GM21390 (cell line): ENCODE results near the gene RAB11FIP3.

Experiments
- ATAC-seq: cut with Tn5 transposase; IDR thresholded peaks from one replicate; pipeline ENCODE4 v1.9.1; 2021; ENCODE audit not compliant: unreplicated experiment

Gene RAB11FIP3

DNA sequence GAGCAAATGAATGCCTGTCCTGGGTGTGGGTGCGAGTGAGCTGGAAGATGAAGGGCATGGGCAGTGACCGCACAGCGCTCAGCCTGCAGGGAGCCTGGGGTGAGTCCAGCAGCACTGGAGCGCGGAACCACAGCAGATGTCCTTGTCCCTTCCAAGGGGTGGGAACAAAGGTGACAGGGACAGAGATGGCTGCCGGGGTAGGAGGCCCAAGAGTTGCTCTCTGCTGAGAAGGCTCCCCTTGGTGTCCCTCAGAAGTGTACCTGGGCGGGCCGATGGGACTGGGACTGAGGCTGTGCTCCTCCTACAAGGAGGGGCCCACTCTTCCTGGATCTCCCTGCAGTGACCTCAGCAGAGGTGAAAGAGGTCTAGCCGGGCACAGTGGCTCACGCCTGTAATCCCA is 36.1 kb upstream of the RAB11FIP3 start:
- ATAC-seq = no peak

DNA sequence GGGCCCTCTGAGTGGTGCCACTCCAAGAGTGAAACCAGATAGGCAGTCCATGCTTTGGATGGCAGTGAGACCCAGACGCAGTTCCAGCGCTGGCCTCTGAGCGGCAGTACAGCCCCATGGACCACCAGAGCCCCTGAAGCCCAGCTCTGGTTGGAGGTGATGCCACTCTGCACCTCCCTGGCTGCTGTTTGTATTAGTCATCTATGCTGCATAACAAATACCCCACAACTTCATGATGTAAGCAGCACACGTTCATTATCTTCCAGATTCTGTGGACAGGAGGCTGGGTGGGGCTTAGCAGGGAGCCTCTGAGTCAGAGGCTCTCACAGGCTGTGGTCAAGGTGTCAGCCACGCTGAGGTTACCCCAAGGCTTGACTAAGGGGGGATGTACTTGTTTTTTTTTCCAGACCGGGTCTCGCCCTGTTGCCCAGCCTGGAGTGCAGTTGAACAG is 33.5 kb upstream of the RAB11FIP3 start:
- no peak for ATAC-seq

DNA sequence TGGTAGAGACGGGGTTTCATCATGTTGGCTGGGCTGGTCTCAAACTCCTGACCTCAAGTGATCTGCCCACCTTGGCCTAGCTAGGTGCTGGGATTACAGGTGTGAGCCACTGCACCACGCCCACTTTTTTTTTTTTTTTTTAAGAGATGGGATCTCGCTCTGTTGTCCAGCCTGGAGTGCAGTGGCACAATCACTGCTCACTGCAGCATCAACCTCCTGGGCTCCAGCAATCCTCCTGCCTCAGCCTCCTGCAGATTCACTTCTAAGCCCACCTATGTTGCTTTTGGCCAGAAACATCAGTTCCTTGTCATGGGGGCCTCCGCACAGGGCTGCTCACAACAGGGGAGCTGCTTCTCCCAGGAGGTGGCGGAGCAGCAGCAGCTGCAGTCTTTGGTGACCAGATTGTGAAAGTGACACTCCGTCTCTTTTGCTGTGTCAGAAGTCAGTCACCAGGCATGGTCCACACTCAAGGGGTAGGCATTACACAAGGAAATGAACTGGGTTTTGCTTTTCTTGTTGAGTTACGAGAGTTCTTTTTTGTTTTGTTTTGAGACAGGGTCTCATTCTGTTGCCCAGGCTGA is 32.9 kb upstream of the RAB11FIP3 start:
- ATAC-seq = no peak

DNA sequence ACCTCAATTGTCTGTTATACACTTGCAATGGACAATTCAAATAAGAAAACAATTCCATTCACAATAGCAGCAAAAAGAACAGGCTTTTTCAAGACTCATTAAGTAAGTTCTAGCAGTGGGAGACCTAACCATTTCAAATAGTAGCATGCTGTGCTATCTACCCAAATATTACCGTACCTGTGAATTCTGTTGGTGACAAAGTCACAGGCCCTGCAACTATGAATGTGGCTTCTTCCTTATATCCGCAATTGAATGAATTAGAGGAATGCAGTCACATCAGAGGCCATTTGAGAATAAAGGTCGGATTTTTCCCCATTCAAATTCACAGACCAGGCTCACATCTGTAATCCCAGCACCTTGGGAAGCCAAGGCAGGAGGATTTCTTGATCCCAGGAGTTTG is 29.2 kb upstream of the RAB11FIP3 start:
- no peak for ATAC-seq

DNA sequence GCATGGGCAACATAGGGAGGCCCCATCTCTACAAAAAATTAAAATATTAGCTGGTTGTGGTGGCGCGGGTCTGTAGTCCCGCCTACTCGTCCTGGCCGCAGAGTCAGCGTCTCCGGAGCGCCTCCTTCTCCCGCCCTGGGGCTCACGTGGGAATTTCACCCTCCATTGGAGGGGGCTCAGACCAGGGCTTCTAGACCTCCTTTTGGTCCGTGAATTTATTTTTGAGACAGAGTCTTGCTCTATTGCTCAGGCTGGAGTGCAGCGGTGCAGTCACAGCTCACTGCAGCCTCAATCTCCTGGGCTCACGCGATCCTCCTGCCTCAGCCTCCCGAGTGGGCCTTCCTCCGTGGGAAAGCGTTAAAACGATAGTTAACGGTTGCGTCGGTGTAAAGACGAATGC is 28.8 kb upstream of the RAB11FIP3 start:
- no peak for ATAC-seq

DNA sequence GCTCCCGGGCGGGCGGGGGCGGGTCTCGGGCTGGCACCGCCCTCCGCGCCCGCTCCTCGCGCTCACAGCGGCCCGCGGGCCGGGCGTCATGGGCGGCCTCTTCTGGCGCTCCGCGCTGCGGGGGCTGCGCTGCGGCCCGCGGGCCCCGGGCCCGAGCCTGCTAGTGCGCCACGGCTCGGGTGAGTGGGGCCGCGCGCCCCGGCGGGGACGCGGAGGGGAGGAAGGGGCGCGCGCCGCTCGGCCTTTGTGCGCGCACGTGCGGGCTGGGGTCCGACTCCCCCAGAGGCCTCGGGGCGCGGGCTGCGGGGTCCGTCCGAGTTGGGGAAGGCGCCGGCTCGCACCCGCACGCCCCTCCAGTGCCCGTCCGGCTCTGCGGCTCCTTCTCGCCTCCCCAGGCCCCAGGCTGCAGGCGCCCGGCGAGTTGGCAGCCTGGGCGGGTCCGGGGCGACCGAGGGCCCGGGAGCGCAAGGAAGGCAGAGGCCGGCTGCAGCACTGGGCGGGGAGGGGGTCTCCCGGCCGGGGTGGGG is 28.3 kb upstream of the RAB11FIP3 start, which contains the start of gene NME4:
Gene NME4 (plus strand): TSS at position 65 of the 527 bp plus-strand sequence. CDS start 24 bp downstream, at position 89.
- ATAC-seq = no peak

DNA sequence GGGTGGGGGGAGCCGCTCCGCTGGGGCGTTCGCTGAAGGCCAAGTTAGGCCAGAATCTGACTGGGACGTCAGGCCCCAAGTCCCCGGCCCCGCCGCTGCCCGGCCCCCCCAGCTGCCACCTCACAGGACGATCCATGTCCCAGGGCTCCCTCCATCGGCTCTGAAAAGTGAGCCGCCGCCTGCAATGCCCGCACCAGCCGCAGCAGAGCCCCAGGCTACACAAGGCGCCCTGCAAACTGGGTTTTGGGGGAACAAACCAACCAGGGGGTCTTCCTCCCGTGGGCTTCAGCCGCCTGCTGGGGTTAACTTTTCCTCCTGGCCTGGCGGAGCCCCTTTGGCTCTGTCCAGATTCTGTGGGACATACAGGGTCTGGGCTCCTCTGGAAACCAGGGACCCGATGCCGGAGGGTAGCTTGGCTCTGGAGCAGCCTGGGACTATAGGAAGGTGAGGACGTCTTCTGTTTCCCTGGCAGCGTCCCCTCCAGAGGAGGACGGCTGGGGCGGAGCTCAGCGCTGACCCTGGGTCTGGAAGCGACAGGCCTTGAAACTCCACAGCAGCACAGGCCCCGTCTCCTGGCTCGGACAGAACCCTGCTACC is 27.6 kb upstream of the RAB11FIP3 start:
- ATAC-seq = no peak

DNA sequence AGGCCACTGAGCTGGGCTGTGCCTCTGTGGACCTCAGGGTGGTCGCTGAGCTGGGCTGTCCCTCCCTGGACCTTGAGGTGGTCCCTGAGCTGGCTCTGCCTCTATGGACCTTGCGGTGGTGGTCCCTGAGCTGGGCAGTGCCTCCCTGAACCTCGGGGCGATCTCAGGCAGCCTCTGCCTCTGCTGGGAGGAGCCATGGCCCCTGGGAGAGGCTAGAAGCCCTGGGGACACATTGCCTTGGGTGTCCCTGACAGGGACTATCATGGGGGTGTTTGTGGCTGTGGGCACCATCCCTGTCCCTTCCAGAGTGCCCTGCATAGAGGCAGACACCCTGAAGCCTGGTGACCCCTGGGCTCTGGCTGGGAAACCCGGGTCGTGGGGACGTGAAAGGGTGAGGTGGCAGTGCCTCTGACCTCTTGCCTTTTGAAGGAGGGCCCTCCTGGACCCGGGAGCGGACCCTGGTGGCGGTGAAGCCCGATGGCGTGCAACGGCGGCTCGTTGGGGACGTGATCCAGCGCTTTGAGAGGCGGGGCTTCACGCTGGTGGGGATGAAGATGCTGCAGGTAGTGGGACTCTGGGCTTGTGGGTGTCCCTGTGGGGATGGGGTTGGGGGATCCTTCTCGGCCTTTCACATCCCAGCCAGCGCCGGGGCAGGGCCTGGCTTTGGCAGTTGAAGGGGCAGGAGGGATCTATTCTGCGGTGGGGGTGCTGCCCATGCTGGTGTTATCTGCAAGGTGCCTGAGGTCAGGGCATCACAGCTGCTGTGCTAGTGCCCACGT is 26.7 kb upstream of the RAB11FIP3 start:
- no peak for ATAC-seq

DNA sequence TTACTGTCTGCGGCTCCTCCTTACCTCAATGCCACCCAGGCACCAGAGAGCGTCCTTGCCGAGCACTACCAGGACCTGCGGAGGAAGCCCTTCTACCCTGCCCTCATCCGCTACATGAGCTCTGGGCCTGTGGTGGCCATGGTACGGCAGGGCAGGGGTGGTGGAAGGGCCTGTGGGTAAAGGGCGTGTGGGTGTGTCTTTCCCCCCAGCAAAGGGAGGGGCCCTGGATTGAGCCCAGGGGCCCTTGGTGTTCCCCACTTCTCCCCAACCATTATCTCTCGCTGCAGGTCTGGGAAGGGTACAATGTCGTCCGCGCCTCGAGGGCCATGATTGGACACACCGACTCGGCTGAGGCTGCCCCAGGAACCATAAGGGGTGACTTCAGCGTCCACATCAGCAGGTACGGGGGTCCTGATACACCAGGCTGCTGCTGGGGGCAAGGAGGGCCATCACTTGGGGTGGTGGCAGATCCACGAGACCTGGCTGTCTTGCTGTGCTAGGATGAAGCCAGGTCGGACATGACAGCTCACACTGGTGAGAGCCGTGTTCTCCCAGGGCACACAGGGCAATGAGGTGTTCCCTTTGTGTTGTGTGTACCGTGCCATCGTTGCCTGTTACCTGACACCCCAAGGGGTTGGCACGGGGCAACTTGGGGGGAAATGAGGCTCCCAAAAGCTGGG is 26.0 kb upstream of the RAB11FIP3 start:
- ATAC-seq = no peak

DNA sequence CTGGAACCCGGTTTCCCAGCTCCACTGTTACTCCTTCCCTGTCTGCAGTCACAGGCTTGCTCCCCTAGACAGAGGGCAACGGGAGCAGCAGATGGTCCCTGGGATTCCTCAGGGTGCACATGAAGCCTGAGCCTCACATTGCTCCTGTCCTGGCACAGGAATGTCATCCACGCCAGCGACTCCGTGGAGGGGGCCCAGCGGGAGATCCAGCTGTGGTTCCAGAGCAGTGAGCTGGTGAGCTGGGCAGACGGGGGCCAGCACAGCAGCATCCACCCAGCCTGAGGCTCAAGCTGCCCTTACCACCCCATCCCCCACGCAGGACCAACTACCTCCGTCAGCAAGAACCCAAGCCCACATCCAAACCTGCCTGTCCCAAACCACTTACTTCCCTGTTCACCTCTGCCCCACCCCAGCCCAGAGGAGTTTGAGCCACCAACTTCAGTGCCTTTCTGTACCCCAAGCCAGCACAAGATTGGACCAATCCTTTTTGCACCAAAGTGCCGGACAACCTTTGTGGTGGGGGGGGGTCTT is 25.3 kb upstream of the RAB11FIP3 start:
- ATAC-seq = no peak

DNA sequence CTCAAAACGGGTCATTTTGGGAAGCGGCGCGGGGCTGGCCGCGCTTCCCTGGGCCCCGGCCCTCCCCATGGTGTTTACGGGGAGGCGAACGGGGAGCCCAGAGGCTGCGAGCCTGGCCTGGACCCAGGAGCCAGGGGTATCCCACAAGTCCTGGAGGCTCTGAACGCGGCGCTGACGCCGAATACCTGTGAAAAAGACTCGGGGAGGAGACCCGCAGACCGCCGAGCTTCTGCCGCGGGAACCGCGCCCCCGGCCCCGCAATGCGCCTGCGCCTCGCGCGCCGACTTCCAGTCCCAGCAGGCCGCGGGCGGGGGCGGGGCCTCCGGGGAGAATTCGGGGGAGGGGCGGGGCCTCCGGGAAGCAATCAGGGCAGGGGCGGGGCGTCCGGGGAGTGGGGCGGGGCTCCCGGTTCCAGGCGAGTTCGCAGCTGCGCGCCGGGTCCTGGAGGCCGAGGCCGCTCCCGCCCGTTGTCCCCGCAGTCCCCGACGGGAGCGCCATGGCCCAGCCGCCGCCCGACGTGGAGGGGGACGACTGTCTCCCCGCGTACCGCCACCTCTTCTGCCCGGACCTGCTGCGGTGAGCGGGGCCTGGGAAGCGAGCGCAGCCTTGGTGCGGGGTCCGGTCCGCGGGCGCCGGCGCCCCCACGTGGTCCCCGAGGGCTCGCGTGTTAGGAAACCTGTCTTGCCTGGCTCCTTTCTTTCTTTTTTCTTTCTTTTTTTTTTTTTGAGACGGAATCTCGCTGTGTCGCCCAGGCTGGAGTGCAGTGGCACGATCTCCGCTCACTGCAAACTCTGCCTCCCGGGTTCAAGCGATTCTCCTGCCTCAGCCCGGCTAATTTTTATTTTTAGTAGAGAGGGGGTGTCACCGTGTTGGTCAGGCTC is 23.7 kb upstream of the RAB11FIP3 start, which contains the start of gene DECR2:
Gene DECR2 (plus strand): TSS at position 418 of the 881 bp plus-strand sequence. CDS start 79 bp downstream, at position 497.
- peak; percentile 46 for ATAC-seq

DNA sequence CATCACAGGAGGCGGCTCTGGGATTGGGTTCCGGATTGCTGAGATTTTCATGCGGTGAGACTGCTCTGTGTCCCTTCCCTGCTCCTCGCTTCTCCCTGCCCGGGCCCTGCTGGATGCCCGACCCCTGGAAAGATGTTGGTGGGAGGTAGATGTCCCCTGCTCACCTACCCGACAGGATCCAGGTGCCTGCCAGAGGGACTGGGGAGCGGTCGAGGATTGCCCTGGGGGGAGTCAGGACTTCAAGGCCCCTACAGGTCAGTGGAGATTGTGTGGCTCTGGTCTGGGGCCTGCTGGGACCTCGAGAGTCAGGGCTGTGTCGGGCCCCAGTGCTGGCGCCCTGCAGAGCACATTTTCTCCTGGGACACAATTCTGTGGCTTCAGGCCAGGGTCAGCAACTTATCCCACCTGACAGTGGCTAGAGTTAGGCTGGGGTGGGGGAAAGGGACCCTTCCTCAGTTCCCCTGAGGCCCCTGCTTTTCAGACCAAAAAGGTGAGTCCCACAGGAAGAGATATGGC is 20.4 kb upstream of the RAB11FIP3 start:
- no peak for ATAC-seq

DNA sequence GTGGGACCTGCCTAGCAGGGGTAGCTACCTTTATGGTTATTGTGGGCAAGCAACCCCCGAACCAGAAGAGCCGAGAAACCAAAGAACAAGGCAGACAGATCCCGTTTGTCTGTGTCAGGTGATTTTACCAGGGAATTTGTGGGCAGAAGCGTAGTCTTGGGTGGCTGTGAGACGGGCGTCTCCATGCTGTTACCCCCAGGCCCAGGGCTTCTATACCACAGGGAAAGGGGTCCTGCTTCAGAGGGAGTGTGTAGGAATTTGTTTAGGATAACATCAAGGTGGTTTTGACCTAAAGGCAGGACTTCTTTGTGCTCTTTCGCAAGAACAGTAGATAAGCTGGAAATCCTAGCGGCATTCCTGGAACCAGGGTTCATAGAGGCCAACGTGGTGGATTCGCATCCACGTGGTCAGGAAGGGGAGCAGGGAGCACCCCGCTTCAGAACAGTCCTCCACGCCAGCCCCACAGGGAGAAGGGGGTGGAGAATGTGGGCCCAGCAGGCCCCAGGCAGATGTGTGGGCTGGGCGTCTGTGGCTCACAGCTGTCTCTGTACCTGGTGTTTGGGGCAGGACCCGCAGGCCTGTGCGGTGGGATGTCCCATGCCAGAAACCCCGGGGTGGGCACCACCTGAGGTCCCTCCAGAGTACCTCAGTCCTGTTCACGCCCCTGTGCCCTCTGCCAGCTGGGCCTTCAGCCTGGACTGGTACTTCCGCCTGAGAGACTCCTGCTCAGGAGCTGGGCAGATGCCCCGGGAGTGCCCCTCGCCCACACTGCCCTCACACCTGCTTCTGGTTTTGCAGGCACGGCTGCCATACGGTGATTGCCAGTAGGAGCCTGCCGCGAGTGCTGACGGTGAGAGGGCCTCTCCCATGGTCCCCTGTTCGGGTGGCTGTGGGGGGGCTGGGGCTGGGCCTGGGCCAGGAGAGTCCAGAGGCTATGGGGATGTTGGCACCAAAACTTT is 19.6 kb upstream of the RAB11FIP3 start:
- no peak for ATAC-seq

DNA sequence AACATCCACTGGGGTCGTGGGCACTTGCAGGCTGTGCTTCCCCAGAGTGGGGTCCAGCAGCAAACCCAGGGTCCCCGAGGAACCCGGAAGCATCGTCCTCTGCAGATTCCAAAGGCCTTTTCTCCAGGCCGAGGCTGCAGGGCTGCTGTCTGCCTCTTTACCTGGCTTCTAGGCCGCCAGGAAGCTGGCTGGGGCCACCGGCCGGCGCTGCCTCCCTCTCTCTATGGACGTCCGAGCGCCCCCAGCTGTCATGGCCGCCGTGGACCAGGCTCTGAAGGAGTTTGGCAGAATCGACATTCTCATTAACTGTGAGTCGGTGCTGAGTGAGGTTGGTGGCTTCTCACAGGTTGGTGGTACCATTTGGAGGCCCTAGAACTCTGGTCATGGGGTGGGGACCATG is 18.2 kb upstream of the RAB11FIP3 start:
- no peak for ATAC-seq

DNA sequence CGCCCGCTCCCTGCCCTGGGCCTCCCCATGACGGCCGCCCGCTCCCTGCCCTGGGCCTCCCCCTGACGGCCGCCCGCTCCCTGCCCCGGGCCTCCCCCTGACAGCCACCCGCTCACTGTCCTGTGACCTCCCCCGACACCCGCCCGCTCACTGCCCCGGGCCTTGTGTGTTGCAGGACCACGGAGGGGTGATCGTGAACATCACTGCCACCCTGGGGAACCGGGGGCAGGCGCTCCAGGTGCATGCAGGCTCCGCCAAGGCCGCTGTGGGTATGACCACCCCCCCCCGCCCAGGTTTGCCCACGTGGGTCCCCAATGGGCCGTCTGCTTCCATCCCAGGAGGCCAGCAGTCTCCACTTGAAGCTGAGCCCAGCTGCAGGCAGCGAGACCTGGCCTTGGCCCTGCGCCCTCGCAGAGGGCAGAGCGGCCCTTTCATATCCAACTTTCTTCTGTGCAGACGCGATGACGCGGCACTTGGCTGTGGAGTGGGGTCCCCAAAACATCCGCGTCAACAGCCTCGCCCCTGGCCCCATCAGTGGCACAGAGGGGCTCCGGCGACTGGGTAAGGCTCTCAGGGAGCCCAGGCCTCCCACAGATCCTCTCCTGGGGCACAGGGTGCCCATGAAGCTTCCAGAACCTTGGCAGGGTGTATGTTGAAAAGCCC is 14.8 kb upstream of the RAB11FIP3 start:
- no peak for ATAC-seq

DNA sequence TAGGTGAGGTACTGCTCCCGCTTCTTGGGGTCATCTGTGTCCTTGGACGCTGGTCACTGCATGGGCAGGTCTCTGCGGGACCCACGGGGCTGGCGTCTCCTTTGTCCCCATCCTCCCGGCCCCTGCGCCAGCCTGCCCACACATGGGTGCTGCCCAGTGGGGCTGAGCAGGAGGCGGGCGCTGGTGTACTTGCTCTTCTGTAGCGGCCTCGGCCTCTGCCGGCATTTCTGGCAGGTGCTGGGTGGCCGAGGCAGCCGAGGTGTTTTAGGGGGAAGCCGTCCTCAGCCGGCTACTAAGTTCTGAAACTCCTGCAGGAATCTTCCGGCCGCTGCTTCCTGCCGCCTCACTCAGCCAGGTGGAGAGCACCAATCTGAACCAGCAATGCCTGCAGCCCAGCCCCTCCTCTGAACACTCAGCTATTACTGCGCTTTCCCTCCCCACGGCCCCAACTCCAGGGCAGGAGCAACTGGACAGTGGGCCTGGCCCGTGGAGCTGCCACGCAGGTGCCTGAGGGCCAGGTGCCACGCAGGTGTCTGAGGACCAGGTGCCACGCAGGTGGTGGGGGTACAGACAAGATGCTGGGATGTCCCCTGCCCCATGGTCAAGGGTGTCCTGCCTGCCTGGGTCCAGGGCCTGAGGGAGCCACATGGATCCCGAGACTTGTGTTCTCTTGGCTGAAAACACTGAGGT is 13.7 kb upstream of the RAB11FIP3 start:
- ATAC-seq = no peak

DNA sequence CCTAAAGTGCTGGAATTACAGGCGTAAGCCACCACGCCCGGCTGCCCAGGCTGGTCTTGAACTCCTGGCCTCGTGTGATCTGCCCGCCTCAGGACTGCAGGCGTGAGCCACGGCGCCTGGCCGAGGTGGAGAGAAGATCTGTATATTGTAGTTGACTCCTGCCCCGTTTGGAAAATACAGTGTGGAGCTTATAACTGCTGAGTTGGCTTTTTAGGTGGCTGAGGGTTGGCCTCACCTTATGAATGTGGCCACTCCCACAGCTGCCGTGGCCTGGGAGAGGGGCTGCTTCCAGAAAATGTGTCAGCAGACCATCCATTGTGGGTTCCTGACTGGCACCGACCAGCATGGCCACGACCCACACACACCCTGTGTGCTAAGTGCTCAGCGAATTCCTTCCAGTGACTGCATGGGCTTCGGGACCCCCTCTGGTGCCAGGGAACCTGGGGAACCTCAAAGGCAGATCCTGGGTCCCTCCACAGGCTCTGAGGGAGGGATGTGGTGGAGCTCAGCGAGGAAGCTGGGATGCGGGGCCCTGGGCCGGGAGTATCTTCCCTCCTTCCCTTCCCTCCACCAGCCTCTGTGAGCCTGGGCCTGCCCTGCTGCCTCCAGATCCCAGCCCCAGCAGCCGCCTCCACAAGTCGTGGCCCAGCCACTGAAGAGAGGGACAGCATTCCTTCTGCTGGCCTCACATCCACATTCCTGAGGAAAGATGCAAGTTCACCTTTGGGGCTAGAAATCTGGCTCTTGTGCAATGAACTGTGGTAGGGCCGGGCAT is 10.9 kb upstream of the RAB11FIP3 start:
- ATAC-seq = no peak
